B cell (primary cell): ENCODE measurements around the gene PCSK6.

Source experiments
- CTCF ChIP-seq: fragments of 200-600 bp; IDR thresholded peaks from one replicate; pipeline ENCODE4 v1.8.0; 2022; ENCODE audit warnings: antibody characterized with exemption, mild to moderate bottlenecking
- EZH2 ChIP-seq: IDR thresholded peaks from 2 replicates; pipeline ENCODE4 v1.6.1; 2012; ENCODE audit warnings: borderline replicate concordance, low read depth, mild to moderate bottlenecking, moderate library complexity, low read length; ENCODE audit not compliant: insufficient read depth, poor library complexity, severe bottlenecking

- TF ChIP-seq CTCF: no peak
- no peak for TF ChIP-seq EZH2
These were observed 216.9 kb downstream of the PCSK6 start for GRCh38 chr15:101272584-101272983.
